Measurements from ENCODE around the gene SAMD5.
"Not testable (repeated sequence)": the region's sequence is repeated elsewhere in the genome, so short reads cannot be mapped to it uniquely, and the experiment has no call there.

Gene SAMD5

DNA sequence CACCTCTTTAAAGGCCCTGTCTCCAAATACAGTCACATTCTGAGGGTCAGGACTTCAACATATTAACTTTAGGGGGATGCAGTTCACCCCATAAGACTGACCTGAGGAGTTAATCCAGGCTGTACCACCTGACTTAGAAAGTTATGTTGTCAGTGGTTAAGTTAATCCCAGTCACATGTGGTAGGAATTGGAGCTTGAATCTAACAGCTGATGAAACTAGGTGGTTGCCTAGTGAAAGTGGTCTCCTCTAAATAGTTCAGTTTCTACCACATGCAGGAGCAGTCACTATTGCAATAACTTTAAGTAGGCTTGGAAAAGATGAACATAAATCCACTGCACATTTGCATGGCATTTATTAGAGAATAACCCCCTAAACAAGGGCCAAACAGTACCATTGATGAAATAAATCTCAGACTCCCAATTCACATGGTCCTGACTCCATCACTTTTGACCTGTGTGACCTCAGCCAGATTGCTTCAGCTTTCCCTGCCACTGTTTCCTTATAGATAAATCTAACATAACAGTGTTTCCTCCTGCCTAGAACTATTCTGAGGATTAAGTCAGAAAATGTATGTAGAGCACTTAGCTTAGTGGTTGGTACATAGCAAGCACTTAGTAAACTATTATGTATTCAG lies 20.1 kb downstream of the SAMD5 start:
- no peak for DNase-seq

DNA sequence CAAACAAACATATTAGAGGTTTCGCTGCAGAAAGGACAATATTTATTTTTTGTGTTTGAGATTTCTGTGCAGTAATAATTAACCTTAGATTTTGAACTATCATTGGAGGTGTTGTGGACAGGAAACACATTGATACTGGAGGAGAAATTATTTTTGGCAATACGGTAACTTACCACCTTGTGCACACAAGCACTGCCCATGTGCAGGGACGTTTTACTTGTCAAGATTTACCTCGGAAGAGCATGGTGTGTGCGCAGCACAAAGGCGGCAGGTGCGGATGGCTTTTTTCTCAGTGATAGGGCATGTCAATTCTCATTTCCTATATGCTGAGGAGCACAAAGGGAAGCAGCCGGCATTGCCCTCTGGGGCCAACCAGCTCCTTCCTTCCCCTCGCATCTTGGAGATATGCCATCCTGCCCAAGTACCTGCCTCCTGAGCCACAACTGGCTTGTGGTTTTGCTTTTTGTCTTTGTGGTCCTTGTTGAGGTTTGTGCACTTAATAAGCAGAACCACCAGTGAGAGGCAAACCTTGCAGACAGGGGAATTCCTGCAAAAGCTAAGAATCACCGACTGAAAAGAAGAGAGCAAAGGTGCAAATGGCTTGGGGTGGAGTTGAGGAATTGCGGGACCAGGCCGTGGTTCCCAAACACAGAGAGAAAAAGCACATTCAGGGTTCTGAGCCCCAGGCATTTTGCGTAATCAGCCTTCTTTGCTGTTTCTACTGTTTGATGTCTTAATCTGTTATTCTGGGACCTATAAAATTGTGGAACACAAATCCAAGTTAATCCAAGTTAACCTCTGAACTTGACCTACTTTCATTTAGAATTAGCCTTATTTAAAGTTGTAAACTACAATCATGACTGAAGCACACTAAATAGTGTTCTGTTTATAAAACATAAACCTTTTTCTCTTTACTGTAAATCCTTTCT lies 21.9 kb downstream of the SAMD5 start:
- DNase-seq: no peak

DNA sequence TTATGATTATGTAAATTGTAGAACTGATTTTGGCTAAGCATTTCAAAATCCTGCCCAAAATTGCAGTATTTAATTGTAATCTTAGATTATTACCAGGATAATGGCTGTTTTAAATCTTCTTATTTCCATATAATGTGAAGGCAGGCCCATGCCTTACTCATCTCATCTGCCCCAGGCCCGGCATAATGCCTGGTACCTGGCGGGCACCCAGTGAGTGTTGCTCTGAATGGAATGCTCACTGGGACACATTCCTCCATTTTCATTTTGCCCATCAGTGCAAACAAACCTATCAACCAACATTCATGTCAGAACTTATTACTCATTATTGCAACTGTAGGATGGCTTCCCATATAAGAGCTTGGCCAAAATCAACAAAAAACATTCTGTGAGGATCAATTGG lies 22.8 kb downstream of the SAMD5 start:
- no peak for DNase-seq

- DNase-seq: no peak
These were observed 25.8 kb downstream of the SAMD5 start for GRCh38 chr6:147534116-147534860.

- no peak for DNase-seq
These were observed 30.3 kb downstream of the SAMD5 start for GRCh38 chr6:147538821-147539220.

GRCh38 chr6:147540075-147540474 lies 31.6 kb downstream of the SAMD5 start:
- no peak for DNase-seq

GRCh38 chr6:147542436-147542835 lies 33.9 kb downstream of the SAMD5 start:
- not testable (repeated sequence) for DNase-seq

DNA sequence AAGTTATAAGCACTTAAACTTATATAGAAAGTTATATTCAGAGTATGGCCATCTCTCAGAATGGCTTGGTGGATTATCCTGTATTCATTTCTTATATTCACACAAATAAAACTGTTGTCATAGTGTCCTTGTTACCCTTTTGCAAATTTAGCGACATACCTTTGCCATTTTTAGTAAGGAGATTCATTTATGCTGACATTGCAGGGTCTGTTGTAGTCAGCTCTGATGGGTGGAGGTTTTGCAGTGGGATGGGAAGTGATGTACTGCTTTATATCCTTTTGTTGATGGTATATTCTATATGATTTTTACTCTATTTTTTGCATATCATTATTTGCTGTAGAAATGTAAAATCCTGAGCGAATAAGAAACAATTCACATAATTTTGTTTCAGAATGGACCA lies 35.9 kb downstream of the SAMD5 start:
- DNase-seq: no peak

- no peak for DNase-seq
These were observed 38.2 kb downstream of the SAMD5 start for GRCh38 chr6:147546501-147547368.

GRCh38 chr6:147547369-147547902 lies 38.9 kb downstream of the SAMD5 start:
- DNase-seq: no peak

GRCh38 chr6:147548921-147549475 lies 40.5 kb downstream of the SAMD5 start:
- no peak for DNase-seq

DNA sequence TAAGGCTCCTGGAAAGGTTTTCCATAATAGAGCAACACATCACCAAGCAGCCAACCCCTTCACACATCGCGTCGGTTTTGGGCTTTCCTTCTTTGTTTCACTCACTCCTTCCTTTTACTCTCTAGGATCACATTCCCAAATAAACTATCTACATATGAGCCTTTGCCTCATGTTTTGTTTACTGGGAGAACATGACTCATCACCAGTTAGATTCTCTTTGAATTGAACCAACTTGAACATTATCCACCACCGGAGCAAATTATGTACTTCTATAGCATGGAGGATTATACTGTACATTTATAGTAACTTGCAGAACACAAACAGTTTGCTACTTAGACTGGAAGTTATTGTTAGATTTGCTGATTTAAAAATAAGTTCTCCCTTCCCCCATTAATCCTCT lies 41.0 kb downstream of the SAMD5 start:
- no peak for DNase-seq

DNA sequence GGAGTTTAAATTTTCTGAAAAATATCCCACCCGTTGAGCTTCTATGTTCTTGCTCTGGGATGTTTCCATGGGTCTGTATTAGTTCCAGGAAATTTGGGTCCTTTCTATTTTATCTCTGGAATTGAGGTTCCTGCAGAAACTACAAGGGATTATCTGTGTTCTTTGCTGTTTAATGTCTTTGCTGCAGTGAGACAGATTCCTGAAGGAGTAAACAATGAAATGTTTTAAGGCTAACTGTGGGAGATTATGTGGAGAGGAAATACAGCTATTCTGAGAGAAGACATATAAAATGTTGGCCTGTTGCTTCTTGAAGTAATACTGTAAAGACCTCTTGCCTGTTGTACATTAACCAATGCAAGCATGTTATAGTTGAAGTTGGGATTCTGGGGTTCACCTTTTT lies 43.5 kb downstream of the SAMD5 start:
- no peak for DNase-seq

DNA sequence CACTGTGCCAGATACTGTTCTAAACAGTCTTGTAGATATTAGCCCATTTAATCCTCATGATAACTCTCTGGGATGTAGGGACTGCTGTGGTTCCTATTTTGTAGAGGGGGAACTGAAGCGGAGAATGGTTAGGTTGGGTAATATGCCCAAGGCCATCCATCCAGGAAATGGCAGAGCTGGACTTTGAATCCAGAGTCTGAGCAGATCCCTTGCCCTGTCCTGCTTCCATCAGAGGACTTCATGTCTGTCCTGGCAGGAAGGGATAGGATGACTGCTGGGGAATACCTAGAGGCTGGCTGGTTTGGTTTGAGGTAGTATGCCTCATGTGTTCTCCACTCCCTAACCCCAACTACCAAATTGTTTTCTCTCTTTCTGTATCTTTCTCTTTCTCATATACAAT lies 44.6 kb downstream of the SAMD5 start:
- no peak for DNase-seq

- DNase-seq: no peak
These were observed 45.8 kb downstream of the SAMD5 start for GRCh38 chr6:147554281-147554680.

GRCh38 chr6:147559006-147559405 lies 50.5 kb downstream of the SAMD5 start:
- DNase-seq: no peak

DNA sequence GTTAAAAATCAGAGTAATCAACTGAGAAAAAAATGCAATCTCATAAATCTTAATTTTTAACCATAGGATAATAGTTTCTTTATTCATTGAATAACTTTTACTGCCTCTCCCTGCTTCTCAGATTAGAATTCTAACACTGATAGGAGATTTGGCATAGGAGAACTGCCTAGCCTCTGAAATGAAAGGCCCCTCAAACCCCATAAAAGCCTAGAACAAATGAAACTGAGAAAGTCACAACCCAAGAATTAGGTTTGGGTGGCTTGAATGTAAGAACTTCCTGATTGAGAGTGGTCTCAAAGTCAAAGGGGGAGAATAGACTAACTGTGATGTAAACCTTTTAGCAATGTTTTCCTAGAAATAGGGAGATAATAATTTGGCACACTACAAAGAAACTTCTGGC lies 52.2 kb downstream of the SAMD5 start:
- DNase-seq: no peak

- no peak for DNase-seq
These were observed 53.2 kb downstream of the SAMD5 start for GRCh38 chr6:147561726-147562125.

GRCh38 chr6:147563472-147563871 lies 55.0 kb downstream of the SAMD5 start:
- no peak for DNase-seq

DNA sequence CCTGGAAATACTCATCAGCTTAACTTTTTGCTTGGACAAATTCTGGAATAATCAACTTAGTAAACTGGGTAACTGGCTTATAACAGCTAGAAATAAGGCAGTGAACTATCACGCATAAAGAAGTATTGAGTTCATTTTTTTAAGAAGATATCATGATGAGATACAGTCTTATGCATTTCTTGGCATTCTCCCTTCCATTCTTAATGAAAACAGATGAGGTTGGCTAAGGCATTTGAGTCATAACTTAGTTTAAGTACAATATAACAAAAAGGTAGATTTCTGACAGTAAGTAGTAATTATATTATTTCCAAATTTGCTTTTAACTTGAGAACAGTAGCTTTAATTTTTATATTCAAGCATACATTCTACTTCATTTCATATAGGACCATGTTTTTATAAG lies 56.1 kb downstream of the SAMD5 start:
- no peak for DNase-seq

GRCh38 chr6:147566244-147566898 lies 57.9 kb downstream of the SAMD5 start:
- DNase-seq: no peak
